IMR-90 (cell line): Measurements from ENCODE around the gene C12orf56. TPM values are rescaled to one million over a fixed set of nuclear protein-coding genes. Genes with fewer than 3 reads are reported as not detected.

Experiments used
- ATAC-seq: fragments of 200-7000 bp; cut with Tn5 transposase; 2 replicates; pipeline ENCODE4 v1.9.1; 2020; ENCODE audit warnings: low read depth, mild to moderate bottlenecking, moderate library complexity
- BruUV-seq: library from RNA; stranded (reverse); fragments of 400-500 nt; replicated peaks from 2 replicates; lab custom pipeline; 2021; lab: Mats Ljungman, UMichigan
- CTCF ChIA-PET: fragments of 300-600 bp; formaldehyde crosslinking; extraction: SDS; loops from one replicate; lab custom pipeline; 2021; ENCODE audit warnings: antibody characterized with exemption; lab: Yijun Ruan, JAX
- POLR2A ChIA-PET: fragments of 300-600 bp; sonication (Branson Sonifier 250); formaldehyde crosslinking; loops from one replicate; lab custom pipeline; 2022; ENCODE audit warnings: antibody characterized with exemption; ENCODE audit not compliant: unreplicated experiment; lab: Charles Lee
- DNase-seq: peaks from one replicate; pipeline ENCODE4 v3.0.0; 2013
- H2AFZ ChIP-seq: replicated peaks from 2 replicates; pipeline ENCODE3; 2013; ENCODE audit warnings: low read length, mild to moderate bottlenecking; ENCODE audit not compliant: poor library complexity
- H2AK5ac ChIP-seq: 2 replicates; pipeline ENCODE4 v1.6.1; 2013; ENCODE audit warnings: low read depth, low read length, inconsistent platforms
- H2AK9ac ChIP-seq: replicated peaks from 2 replicates; pipeline ENCODE3; 2013; ENCODE audit warnings: mild to moderate bottlenecking, low read depth, low read length, moderate library complexity; ENCODE audit not compliant: poor library complexity
- H2BK120ac ChIP-seq: 2 replicates; pipeline ENCODE4 v1.6.1; 2013; ENCODE audit warnings: low read depth, low read length, inconsistent platforms
- H2BK15ac ChIP-seq: 3 replicates; pipeline ENCODE4 v1.6.1; 2013; ENCODE audit warnings: low read depth, low read length, inconsistent platforms
- H2BK20ac ChIP-seq: 2 replicates; pipeline ENCODE4 v1.6.1; 2013; ENCODE audit warnings: low read depth, mild to moderate bottlenecking, inconsistent platforms, low read length, moderate library complexity
- H2BK5ac ChIP-seq: 2 replicates; pipeline ENCODE4 v1.6.1; 2013; ENCODE audit warnings: mild to moderate bottlenecking, low read depth, low read length, inconsistent platforms; ENCODE audit not compliant: poor library complexity, severe bottlenecking
- H3K14ac ChIP-seq: replicated peaks from 2 replicates; pipeline ENCODE4 v1.6.1; 2013; ENCODE audit warnings: low read depth, low read length, inconsistent platforms
- H3K18ac ChIP-seq: 2 replicates; pipeline ENCODE4 v1.6.1; 2013; ENCODE audit warnings: low read depth, low read length, control low read depth
- H3K23ac ChIP-seq: 2 replicates; pipeline ENCODE4 v1.6.1; 2013; ENCODE audit warnings: low read depth, low read length, inconsistent platforms
- H3K27ac ChIP-seq: 2 replicates; pipeline ENCODE4 v1.5.1; 2013; ENCODE audit warnings: mild to moderate bottlenecking, control low read depth, low read length; ENCODE audit not compliant: insufficient read depth
- H3K27me3 ChIP-seq: 2 replicates; pipeline ENCODE4 v1.6.1; 2013; ENCODE audit warnings: low read length; ENCODE audit not compliant: control insufficient read depth, insufficient read depth
- H3K36me3 ChIP-seq: 2 replicates; pipeline ENCODE4 v1.6.1; 2013; ENCODE audit warnings: low read length, mixed read lengths; ENCODE audit not compliant: control insufficient read depth, insufficient read depth
- H3K4ac ChIP-seq: 2 replicates; pipeline ENCODE4 v1.6.1; 2013; ENCODE audit warnings: low read depth, low read length, inconsistent platforms
- H3K4me1 ChIP-seq: 2 replicates; pipeline ENCODE4 v1.6.1; 2013; ENCODE audit warnings: low read length, mixed read lengths; ENCODE audit not compliant: control insufficient read depth, insufficient read depth
- H3K4me2 ChIP-seq: 2 replicates; pipeline ENCODE4 v1.6.1; 2013; ENCODE audit warnings: low read depth, mild to moderate bottlenecking, control low read depth, low read length, moderate library complexity
- H3K4me3 ChIP-seq: 2 replicates; pipeline ENCODE4 v1.5.1; 2013; ENCODE audit warnings: low read depth, mild to moderate bottlenecking, control low read depth, low read length, moderate library complexity; ENCODE audit not compliant: insufficient read depth
- H3K56ac ChIP-seq: 2 replicates; pipeline ENCODE4 v1.6.1; 2013; ENCODE audit warnings: low read length, inconsistent platforms; ENCODE audit not compliant: insufficient read depth; ENCODE audit errors: extremely low read depth
- H3K79me1 ChIP-seq, 2 experiments: 2 replicates each; pipeline ENCODE4 v1.6.1; 2013; ENCODE audit warnings: low read length in 2 of 2, inconsistent platforms in 1 of 2, low read depth in 1 of 2
- H3K9ac ChIP-seq: 2 replicates; pipeline ENCODE4 v1.6.1; 2013; ENCODE audit warnings: low read depth, low read length, control low read depth
- H3K9me1 ChIP-seq: 2 replicates; pipeline ENCODE4 v1.6.1; 2013; ENCODE audit warnings: low read length, inconsistent platforms; ENCODE audit not compliant: insufficient read depth
- H3K9me3 ChIP-seq: 2 replicates; pipeline ENCODE4 v1.6.1; 2013; ENCODE audit warnings: low read length; ENCODE audit not compliant: control insufficient read depth, insufficient read depth
- H4K20me1 ChIP-seq: 2 replicates; pipeline ENCODE4 v1.6.1; 2013; ENCODE audit warnings: low read length, inconsistent platforms; ENCODE audit not compliant: insufficient read depth
- H4K5ac ChIP-seq: 2 replicates; pipeline ENCODE4 v1.6.1; 2013; ENCODE audit warnings: mild to moderate bottlenecking, low read depth, low read length, control low read depth
- H4K8ac ChIP-seq, 2 experiments: 2 replicates each; pipeline ENCODE4 v1.6.1; 2013; ENCODE audit warnings: low read depth in 2 of 2, low read length in 2 of 2, control low read depth in 1 of 2, inconsistent platforms in 1 of 2
- H4K91ac ChIP-seq: 2 replicates; pipeline ENCODE4 v1.6.1; 2013; ENCODE audit warnings: low read depth, low read length, inconsistent platforms; ENCODE audit not compliant: insufficient read depth
- BHLHE40 ChIP-seq: fragments of 150-350 bp; IDR thresholded peaks from 2 replicates; pipeline ENCODE4 v1.6.1; 2016; ENCODE audit warnings: mild to moderate bottlenecking, low read depth, low read length
- CEBPB ChIP-seq: IDR thresholded peaks from 2 replicates; pipeline ENCODE4 v1.6.1; 2012; ENCODE audit warnings: low read depth, low read length, improper control_type of control experiment
- CHD1 ChIP-seq: IDR thresholded peaks from 2 replicates; pipeline ENCODE4 v1.6.1; 2012; ENCODE audit warnings: low read depth, low read length, improper control_type of control experiment
- FOS ChIP-seq: fragments of 150-350 bp; IDR thresholded peaks from 2 replicates; pipeline ENCODE4 v1.6.1; 2016; ENCODE audit warnings: low read depth, low read length
- MAFK ChIP-seq: IDR thresholded peaks from 2 replicates; pipeline ENCODE4 v1.6.1; 2012; ENCODE audit warnings: low read depth, low read length, improper control_type of control experiment
- MAZ ChIP-seq: IDR thresholded peaks from 2 replicates; pipeline ENCODE4 v1.6.1; 2012; ENCODE audit warnings: low read depth, mild to moderate bottlenecking, low read length, improper control_type of control experiment, moderate library complexity, borderline replicate concordance
- MXI1 ChIP-seq: IDR thresholded peaks from 2 replicates; pipeline ENCODE4 v1.6.1; 2012; ENCODE audit warnings: low read depth, mild to moderate bottlenecking, low read length, moderate library complexity, borderline replicate concordance
- NFE2L2 ChIP-seq: fragments of 150-350 bp; IDR thresholded peaks from 2 replicates; pipeline ENCODE4 v1.6.1; 2016; ENCODE audit warnings: low read depth, mild to moderate bottlenecking, low read length
- RAD21 ChIP-seq: IDR thresholded peaks from 2 replicates; pipeline ENCODE4 v1.6.1; 2012; ENCODE audit warnings: low read length, improper control_type of control experiment
- RCOR1 ChIP-seq: IDR thresholded peaks from 2 replicates; pipeline ENCODE4 v1.6.1; 2012; ENCODE audit warnings: mild to moderate bottlenecking, low read length, improper control_type of control experiment; ENCODE audit not compliant: insufficient replicate concordance
- SMC3 ChIP-seq: fragments of 150-350 bp; IDR thresholded peaks from 2 replicates; pipeline ENCODE4 v1.6.1; 2016; ENCODE audit warnings: low read depth, mild to moderate bottlenecking, antibody characterized with exemption, low read length, moderate library complexity
- WGBS, 2 experiments: methylation state at CpG; one replicate each; pipeline versions ENCODE4 v1.1.5 to v1.1.7; 2013; ENCODE audit warnings: missing lambda C conversion rate in 2 of 2; ENCODE audit not compliant: insufficient read length in 1 of 2; ENCODE audit errors: extremely low coverage in 2 of 2; 5-methylcytosine and 5-hydroxymethylcytosine counted together
- dilution Hi-C: fragments of 300-500 bp; cut with HindIII; formaldehyde crosslinking; loops from one replicate; pipeline ENCODE4 v1.14.3; 2018; ENCODE audit warnings: low sequenced_read_pairs; ENCODE audit not compliant: unreplicated experiment
- in situ Hi-C: fragments of 300-500 bp; cut with MboI; formaldehyde crosslinking; loops from 3 replicates; pipeline ENCODE4 v1.14.3; 2019; ENCODE audit warnings: low sequenced_read_pairs, inconsistent platforms, mixed read lengths
- intact Hi-C: fragments of 100-400 bp; cut with micrococcal nuclease; formaldehyde crosslinking; loops from 2 replicates; pipeline ENCODE4 v1.10.0; 2022
- polyA plus RNA-seq, 3 experiments: library from polyadenylated mRNA; depleted of rRNA; stranded (reverse); fragments of >200 nt; gene quantifications; 2 replicates each; pipeline ENCODE4 v1.2.3, GENCODE V29; 2012; ENCODE audit warnings: low replicate concordance in 1 of 3
- total RNA-seq: library from RNA; depleted of rRNA; stranded (reverse); fragments of >200 nt; gene quantifications from 2 replicates; pipeline ENCODE4 v1.2.3, GENCODE V29; 2012
- TF ChIP-seq, protein P1 (sequence below): fragments of 150-350 bp; IDR thresholded peaks from 2 replicates; pipeline ENCODE4 v1.6.1; 2017; ENCODE audit warnings: mild to moderate bottlenecking, antibody characterized with exemption, low read length, low read depth
- TF ChIP-seq, protein P2 (sequence below): conservative IDR thresholded peaks from 2 replicates; pipeline ENCODE4 v1.5.1; 2012; ENCODE audit warnings: mild to moderate bottlenecking, low read depth, low read length, improper control_type of control experiment
- TF ChIP-seq, protein P3 (sequence below): fragments of 150-350 bp; IDR thresholded peaks from 2 replicates; pipeline ENCODE4 v1.6.1; 2016; ENCODE audit warnings: low read depth, mild to moderate bottlenecking, low read length, moderate library complexity, borderline replicate concordance

Gene C12orf56
- total and polyA plus RNA-seq, 2 of the 4 experiments (the other 2 are of a cell fraction) = 0.09 TPM; not detected in 1

DNA sequence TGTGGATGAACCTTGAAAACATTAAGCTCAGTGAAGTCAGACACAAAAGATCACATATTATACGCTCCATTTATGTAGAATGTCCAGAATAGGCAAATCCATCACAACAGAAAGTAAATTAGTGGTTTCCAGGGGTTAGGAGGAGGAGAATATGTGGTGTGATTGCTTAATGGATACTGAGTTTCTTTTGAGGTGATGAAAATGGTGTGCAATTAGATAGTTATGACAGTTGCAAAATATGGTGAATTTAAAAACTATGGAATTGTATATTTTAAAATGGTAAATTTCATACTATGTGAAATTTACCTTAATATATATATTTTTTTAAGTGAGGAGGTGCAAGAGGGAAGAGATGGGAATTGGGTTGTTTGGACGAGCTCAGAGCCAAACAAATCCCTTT is 122.1 kb downstream of the C12orf56 start:
- 33% methylated on average over 1 of the region's 2 CpGs; no CpG with 5 or more reads in 1 of the 2 experiments for WGBS, 2 experiments
- H3K4me3 ChIP-seq = no peak overlapping the region

More for the DNA sequence above, 122.1 kb downstream of the C12orf56 start:
- intact Hi-C loops (no loop called here), dilution Hi-C loops (loop anchor here (25.0 kb wide), 1 partner anchor 431 kb away; the partner anchor contains the start of gene SRGAP1), in situ Hi-C loops (no loop called here)
- no peak overlapping the region for H3K14ac ChIP-seq
- H4K91ac ChIP-seq = no peak overlapping the region
- no peaks in the 10 kb centered on the region for H3K4me1 ChIP-seq
- H2BK5ac ChIP-seq = no peak overlapping the region
- no TSS peak for BruUV-seq
- peaks cover 13% of the 10 kb centered on the region for H3K27me3 ChIP-seq
- H2BK20ac ChIP-seq = no peak overlapping the region
- ATAC-seq (no peak), DNase-seq (no peak)
- H4K20me1 ChIP-seq = no peaks in the 10 kb centered on the region
- TF ChIP-seq BHLHE40 (no peak), RCOR1 (no peak), SMC3 (no peak), FOS (no peak), MXI1 (no peak), CEBPB (no peak), NFE2L2 (no peak), MAFK (no peak), CHD1 (no peak), RAD21 (no peak), MAZ (no peak)
- TF ChIP-seq, protein P1, sequence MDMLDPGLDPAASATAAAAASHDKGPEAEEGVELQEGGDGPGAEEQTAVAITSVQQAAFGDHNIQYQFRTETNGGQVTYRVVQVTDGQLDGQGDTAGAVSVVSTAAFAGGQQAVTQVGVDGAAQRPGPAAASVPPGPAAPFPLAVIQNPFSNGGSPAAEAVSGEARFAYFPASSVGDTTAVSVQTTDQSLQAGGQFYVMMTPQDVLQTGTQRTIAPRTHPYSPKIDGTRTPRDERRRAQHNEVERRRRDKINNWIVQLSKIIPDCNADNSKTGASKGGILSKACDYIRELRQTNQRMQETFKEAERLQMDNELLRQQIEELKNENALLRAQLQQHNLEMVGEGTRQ = no peak
- TF ChIP-seq, protein P2, sequence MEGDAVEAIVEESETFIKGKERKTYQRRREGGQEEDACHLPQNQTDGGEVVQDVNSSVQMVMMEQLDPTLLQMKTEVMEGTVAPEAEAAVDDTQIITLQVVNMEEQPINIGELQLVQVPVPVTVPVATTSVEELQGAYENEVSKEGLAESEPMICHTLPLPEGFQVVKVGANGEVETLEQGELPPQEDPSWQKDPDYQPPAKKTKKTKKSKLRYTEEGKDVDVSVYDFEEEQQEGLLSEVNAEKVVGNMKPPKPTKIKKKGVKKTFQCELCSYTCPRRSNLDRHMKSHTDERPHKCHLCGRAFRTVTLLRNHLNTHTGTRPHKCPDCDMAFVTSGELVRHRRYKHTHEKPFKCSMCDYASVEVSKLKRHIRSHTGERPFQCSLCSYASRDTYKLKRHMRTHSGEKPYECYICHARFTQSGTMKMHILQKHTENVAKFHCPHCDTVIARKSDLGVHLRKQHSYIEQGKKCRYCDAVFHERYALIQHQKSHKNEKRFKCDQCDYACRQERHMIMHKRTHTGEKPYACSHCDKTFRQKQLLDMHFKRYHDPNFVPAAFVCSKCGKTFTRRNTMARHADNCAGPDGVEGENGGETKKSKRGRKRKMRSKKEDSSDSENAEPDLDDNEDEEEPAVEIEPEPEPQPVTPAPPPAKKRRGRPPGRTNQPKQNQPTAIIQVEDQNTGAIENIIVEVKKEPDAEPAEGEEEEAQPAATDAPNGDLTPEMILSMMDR = no peak
- TF ChIP-seq, protein P3, sequence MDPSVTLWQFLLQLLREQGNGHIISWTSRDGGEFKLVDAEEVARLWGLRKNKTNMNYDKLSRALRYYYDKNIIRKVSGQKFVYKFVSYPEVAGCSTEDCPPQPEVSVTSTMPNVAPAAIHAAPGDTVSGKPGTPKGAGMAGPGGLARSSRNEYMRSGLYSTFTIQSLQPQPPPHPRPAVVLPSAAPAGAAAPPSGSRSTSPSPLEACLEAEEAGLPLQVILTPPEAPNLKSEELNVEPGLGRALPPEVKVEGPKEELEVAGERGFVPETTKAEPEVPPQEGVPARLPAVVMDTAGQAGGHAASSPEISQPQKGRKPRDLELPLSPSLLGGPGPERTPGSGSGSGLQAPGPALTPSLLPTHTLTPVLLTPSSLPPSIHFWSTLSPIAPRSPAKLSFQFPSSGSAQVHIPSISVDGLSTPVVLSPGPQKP = no peak
- H3K4me2 ChIP-seq = no peak overlapping the region
- no peak overlapping the region for H2BK15ac ChIP-seq
- no peak overlapping the region for H3K4ac ChIP-seq
- CTCF ChIA-PET = no interaction called here
- no peak overlapping the region for H2AK9ac ChIP-seq
- H3K79me1 ChIP-seq = no peaks in the 10 kb centered on the region
- H2BK120ac ChIP-seq = no peak overlapping the region
- POLR2A ChIA-PET = no interaction called here
- no peak overlapping the region for H2AK5ac ChIP-seq
- H3K36me3 ChIP-seq = no peaks in the 10 kb centered on the region
- no peaks in the 10 kb centered on the region for H3K9me3 ChIP-seq
- H2AFZ ChIP-seq = no peak overlapping the region
- no peak overlapping the region for H3K56ac ChIP-seq
- H3K9ac ChIP-seq = no peak overlapping the region
- H4K5ac ChIP-seq = no peak overlapping the region
- H3K18ac ChIP-seq = no peak overlapping the region
- no peak overlapping the region for H3K27ac ChIP-seq
- H3K23ac ChIP-seq = no peak overlapping the region
- no peaks in the 10 kb centered on the region; the same call in 1 of the 2 replicates for H3K9me1 ChIP-seq
- H4K8ac ChIP-seq = no peak overlapping the region
